HL-60 (cell line): ENCODE measurements around the gene MESD.

Source experiments
- DNase-seq, 2 experiments: peaks; one replicate each; pipeline ENCODE4 v3.0.0-alpha.2; 2010 to 2020; ENCODE audit warnings: low read depth in 1 of 2, low spot score in 1 of 2
- H3K27ac ChIP-seq: fragments of 250-450 bp; sonication (Bioruptor Pico); replicated peaks from 2 replicates; pipeline ENCODE4 v1.5.1; 2020; ENCODE audit warnings: mild to moderate bottlenecking, moderate library complexity
- H3K27me3 ChIP-seq: fragments of 250-450 bp; sonication (Bioruptor Pico); 2 replicates; pipeline ENCODE4 v1.5.1; 2021; ENCODE audit warnings: mild to moderate bottlenecking, moderate library complexity; ENCODE audit not compliant: insufficient read depth, poor library complexity, severe bottlenecking
- H3K4me3 ChIP-seq: replicated peaks from 2 replicates; pipeline ENCODE4 v1.5.1; 2011; ENCODE audit warnings: mild to moderate bottlenecking, control low read depth, low read length; ENCODE audit not compliant: insufficient read depth
- GABPA ChIP-seq: IDR thresholded peaks from 2 replicates; pipeline ENCODE4 v1.6.1; 2012; ENCODE audit warnings: low read depth
- POLR2AphosphoS5 ChIP-seq: IDR thresholded peaks from 2 replicates; pipeline ENCODE4 v1.6.1; 2012; ENCODE audit warnings: low read depth
- SPI1 ChIP-seq: IDR thresholded peaks from 2 replicates; pipeline ENCODE4 v1.6.1; 2012; ENCODE audit warnings: low read depth, mild to moderate bottlenecking, borderline replicate concordance
- TF ChIP-seq, protein P1 (sequence below): IDR thresholded peaks from one replicate; pipeline ENCODE4 v1.5.1; 2011; ENCODE audit warnings: low read length, control low read depth, inconsistent platforms; ENCODE audit not compliant: insufficient read depth
- TF ChIP-seq, protein P2 (sequence below): IDR thresholded peaks from 2 replicates; pipeline ENCODE4 v1.6.1; 2012; ENCODE audit warnings: low read depth; ENCODE audit not compliant: insufficient replicate concordance

MESD gene

DNA sequence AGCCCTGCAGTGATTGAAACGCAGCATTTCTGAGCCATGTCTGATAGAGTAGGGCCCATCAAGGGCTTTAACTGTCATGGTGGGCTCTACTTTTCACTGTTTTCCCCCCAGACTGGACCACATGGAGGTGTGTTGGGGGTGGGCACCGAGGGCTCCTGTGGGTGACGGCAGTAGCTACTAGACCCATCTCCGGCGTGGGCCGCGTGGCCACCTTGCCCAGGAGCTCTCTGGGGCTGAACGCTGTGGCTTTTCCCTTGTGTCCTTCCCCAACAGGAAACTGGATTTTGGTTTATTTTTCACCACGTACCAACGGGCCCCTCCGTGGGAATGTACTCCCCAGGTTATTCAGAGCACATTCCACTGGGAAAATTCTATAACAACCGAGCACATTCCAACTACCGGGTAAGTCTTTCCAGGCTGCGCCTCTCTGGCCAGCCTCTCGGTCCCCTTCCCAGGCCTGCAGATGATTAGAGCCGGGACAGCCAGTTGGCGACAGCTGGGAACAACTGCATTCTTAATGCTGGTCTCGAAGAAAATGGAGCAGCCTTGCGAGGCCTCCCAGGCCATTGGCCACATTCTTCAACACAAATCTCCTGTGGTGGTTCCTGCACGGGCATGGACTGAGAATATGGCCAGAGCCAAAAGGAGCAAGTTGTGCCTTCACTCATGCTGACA is 67.7 kb downstream of the MESD start:
- TF ChIP-seq SPI1 (no peak), GABPA (no peak), POLR2AphosphoS5 (no peak)
- TF ChIP-seq, protein P1, sequence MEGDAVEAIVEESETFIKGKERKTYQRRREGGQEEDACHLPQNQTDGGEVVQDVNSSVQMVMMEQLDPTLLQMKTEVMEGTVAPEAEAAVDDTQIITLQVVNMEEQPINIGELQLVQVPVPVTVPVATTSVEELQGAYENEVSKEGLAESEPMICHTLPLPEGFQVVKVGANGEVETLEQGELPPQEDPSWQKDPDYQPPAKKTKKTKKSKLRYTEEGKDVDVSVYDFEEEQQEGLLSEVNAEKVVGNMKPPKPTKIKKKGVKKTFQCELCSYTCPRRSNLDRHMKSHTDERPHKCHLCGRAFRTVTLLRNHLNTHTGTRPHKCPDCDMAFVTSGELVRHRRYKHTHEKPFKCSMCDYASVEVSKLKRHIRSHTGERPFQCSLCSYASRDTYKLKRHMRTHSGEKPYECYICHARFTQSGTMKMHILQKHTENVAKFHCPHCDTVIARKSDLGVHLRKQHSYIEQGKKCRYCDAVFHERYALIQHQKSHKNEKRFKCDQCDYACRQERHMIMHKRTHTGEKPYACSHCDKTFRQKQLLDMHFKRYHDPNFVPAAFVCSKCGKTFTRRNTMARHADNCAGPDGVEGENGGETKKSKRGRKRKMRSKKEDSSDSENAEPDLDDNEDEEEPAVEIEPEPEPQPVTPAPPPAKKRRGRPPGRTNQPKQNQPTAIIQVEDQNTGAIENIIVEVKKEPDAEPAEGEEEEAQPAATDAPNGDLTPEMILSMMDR = no peak
- TF ChIP-seq, protein P2, sequence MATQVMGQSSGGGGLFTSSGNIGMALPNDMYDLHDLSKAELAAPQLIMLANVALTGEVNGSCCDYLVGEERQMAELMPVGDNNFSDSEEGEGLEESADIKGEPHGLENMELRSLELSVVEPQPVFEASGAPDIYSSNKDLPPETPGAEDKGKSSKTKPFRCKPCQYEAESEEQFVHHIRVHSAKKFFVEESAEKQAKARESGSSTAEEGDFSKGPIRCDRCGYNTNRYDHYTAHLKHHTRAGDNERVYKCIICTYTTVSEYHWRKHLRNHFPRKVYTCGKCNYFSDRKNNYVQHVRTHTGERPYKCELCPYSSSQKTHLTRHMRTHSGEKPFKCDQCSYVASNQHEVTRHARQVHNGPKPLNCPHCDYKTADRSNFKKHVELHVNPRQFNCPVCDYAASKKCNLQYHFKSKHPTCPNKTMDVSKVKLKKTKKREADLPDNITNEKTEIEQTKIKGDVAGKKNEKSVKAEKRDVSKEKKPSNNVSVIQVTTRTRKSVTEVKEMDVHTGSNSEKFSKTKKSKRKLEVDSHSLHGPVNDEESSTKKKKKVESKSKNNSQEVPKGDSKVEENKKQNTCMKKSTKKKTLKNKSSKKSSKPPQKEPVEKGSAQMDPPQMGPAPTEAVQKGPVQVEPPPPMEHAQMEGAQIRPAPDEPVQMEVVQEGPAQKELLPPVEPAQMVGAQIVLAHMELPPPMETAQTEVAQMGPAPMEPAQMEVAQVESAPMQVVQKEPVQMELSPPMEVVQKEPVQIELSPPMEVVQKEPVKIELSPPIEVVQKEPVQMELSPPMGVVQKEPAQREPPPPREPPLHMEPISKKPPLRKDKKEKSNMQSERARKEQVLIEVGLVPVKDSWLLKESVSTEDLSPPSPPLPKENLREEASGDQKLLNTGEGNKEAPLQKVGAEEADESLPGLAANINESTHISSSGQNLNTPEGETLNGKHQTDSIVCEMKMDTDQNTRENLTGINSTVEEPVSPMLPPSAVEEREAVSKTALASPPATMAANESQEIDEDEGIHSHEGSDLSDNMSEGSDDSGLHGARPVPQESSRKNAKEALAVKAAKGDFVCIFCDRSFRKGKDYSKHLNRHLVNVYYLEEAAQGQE = no peak
- Histone ChIP-seq H3K27ac (no peak overlapping the region), H3K27me3 (no peaks in the 10 kb centered on the region), H3K4me3 (no peak overlapping the region)
- no peak for DNase-seq

DNA sequence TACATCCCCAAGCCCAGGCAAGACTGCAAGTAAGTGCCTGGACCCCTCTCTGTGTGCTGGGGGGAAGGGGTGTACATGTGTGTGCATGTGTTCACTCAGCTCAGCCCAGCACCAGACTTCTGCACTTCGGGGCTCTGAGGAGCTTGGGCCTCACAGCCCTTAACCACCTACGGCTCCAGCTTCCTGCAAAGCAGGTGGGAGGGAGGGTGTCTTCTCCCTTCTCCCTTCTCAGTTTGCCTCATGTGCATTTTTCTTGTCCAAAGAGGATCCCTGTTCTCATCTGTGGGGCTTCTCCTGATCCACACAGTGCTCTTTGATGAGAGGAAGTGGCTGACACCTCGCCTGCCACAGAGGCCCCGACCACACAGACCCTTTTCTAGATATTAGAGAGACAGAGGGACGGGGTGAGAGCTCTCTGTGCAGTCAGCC is 69.3 kb downstream of the MESD start:
- no peak overlapping the region for H3K4me3 ChIP-seq
- H3K27ac ChIP-seq = no peak overlapping the region
- H3K27me3 ChIP-seq = no peaks in the 10 kb centered on the region
- TF ChIP-seq, protein P2 = no peak
- TF ChIP-seq GABPA (no peak), POLR2AphosphoS5 (no peak), SPI1 (no peak)
- TF ChIP-seq, protein P1 = no peak
- no peak for DNase-seq

DNA sequence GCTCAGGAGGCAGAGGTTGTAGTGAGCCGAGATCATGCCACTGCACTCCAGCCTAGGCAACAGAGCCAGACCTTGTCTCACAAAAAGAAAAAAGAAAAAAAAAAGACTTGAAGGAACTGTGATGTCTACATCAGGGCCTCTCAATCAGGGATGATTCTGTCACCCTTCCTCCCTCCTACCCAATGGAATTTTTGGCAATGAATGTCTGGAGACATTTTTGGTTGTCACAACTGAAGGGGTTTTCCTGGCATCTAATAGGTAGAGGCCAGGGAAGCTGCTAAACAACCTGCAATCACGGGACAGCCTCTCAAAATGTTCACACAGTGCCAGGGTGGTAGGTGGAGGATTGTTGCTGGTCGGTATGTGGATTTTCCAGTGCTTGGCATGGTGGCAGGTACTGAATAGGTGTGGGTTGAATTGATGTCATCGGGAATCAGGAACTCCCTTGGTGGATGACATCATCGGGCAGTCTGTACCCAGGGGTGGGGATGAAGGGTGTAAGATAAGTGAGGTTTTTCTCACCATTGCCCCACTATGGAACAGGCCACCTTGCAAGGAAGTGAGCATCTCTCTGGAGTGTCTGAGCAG is 71.3 kb downstream of the MESD start:
- Histone ChIP-seq H3K27me3 (no peaks in the 10 kb centered on the region), H3K27ac (no peak overlapping the region), H3K4me3 (no peak overlapping the region)
- TF ChIP-seq SPI1 (no peak), GABPA (no peak), POLR2AphosphoS5 (no peak)
- TF ChIP-seq, protein P2 = no peak
- TF ChIP-seq, protein P1 = no peak
- DNase-seq = no peak
